Activated T-helper 17 cell treated with anti-CD3 and anti-CD28 coated beads, Interleukin-2, amount 50 U/mL, for 72 hours (primary cell): Measurements from ENCODE around the gene SOCS3. TPM values are rescaled to one million over a fixed set of nuclear protein-coding genes. Genes with fewer than 3 reads are reported as not detected.
A peak's percentile ranks its signal among the peaks of the same experiment; 100 is the strongest.

Experiments
- ATAC-seq: fragments of 150-1000 bp; cut with Tn5 transposase; replicated peaks from 2 replicates; pipeline ENCODE4 v1.10.0; 2021; ENCODE audit warnings: mild to moderate bottlenecking, moderate library complexity
- H3K27ac Mint-ChIP-seq: one replicate; pipeline ENCODE4 v1.8.0; 2022; ENCODE audit warnings: mixed read lengths
- H3K27me3 Mint-ChIP-seq: one replicate; pipeline ENCODE4 v1.8.0; 2022; ENCODE audit warnings: mixed read lengths
- H3K36me3 Mint-ChIP-seq: one replicate; pipeline ENCODE4 v1.8.0; 2022; ENCODE audit warnings: low read depth, mild to moderate bottlenecking, mixed read lengths
- H3K4me1 Mint-ChIP-seq: one replicate; pipeline ENCODE4 v1.8.0; 2022; ENCODE audit warnings: mixed read lengths
- H3K4me3 Mint-ChIP-seq: one replicate; pipeline ENCODE4 v1.8.0; 2022; ENCODE audit warnings: mild to moderate bottlenecking, mixed read lengths
- H3K9me3 Mint-ChIP-seq: one replicate; pipeline ENCODE4 v1.8.0; 2022; ENCODE audit warnings: mixed read lengths
- total RNA-seq, 2 donors: library from RNA; stranded (reverse); gene quantifications; one replicate each; pipeline ENCODE4 v1.2.3, GENCODE V29; 2022

Gene SOCS3
- total RNA-seq, 2 donors from 2014 or later = 129 to 175 TPM

GRCh38 chr17:78366109-78366848, 6.4 kb upstream of the SOCS3 start:
- H3K4me1 Mint-ChIP-seq = peaks cover 11% of the 10 kb centered on the region
- ATAC-seq = no peak
- no peaks in the 10 kb centered on the region for H3K9me3 Mint-ChIP-seq
- peaks cover 2% of the 10 kb centered on the region for H3K27me3 Mint-ChIP-seq
- H3K36me3 Mint-ChIP-seq = no peaks in the 10 kb centered on the region
- H3K4me3 Mint-ChIP-seq = no peak overlapping the region
- H3K27ac Mint-ChIP-seq = no peak overlapping the region

- Mint-ChIP-seq H3K27me3 (peaks cover 2% of the 10 kb centered on the region), H3K9me3 (no peaks in the 10 kb centered on the region), H3K27ac (no peak overlapping the region), H3K4me3 (peak overlapping the region; percentile 53), H3K4me1 (peaks cover 11% of the 10 kb centered on the region), H3K36me3 (no peaks in the 10 kb centered on the region)
- ATAC-seq = no peak
These were observed 5.8 kb upstream of the SOCS3 start for GRCh38 chr17:78365561-78366108.

GRCh38 chr17:78364436-78365281, 4.8 kb upstream of the SOCS3 start:
- Mint-ChIP-seq H3K27ac (peak overlapping the region; percentile 68), H3K4me3 (peak overlapping the region; percentile 53), H3K27me3 (peaks cover 2% of the 10 kb centered on the region), H3K36me3 (peaks cover 2% of the 10 kb centered on the region), H3K4me1 (peaks cover 11% of the 10 kb centered on the region), H3K9me3 (no peaks in the 10 kb centered on the region)
- peak; percentile 22 for ATAC-seq

- H3K36me3 Mint-ChIP-seq = peaks cover 22% of the 10 kb centered on the region
- H3K27me3 Mint-ChIP-seq = peaks cover 2% of the 10 kb centered on the region
- H3K4me1 Mint-ChIP-seq = peaks cover 11% of the 10 kb centered on the region
- H3K9me3 Mint-ChIP-seq = no peaks in the 10 kb centered on the region
- H3K27ac Mint-ChIP-seq = no peak overlapping the region
- H3K4me3 Mint-ChIP-seq = no peak overlapping the region
- no peak for ATAC-seq
These were observed 2.8 kb upstream of the SOCS3 start for GRCh38 chr17:78362671-78363070.

GRCh38 chr17:78362232-78362631, 2.4 kb upstream of the SOCS3 start:
- ATAC-seq = no peak
- Mint-ChIP-seq H3K36me3 (peaks cover 27% of the 10 kb centered on the region), H3K9me3 (no peaks in the 10 kb centered on the region), H3K27ac (no peak overlapping the region), H3K27me3 (peaks cover 2% of the 10 kb centered on the region), H3K4me3 (no peak overlapping the region), H3K4me1 (peaks cover 11% of the 10 kb centered on the region)

GRCh38 chr17:78361225-78361701, 1.4 kb upstream of the SOCS3 start:
- no peak for ATAC-seq
- Mint-ChIP-seq H3K4me1 (peaks cover 11% of the 10 kb centered on the region), H3K9me3 (no peaks in the 10 kb centered on the region), H3K36me3 (peaks cover 36% of the 10 kb centered on the region), H3K4me3 (peak overlapping the region; percentile 76), H3K27me3 (peaks cover 2% of the 10 kb centered on the region), H3K27ac (peak overlapping the region; percentile 88)

GRCh38 chr17:78360371-78361224, 721 bp upstream of the SOCS3 start:
- H3K36me3 Mint-ChIP-seq = peaks cover 43% of the 10 kb centered on the region
- H3K27ac Mint-ChIP-seq = peak overlapping the region; percentile 88
- peaks cover 2% of the 10 kb centered on the region for H3K27me3 Mint-ChIP-seq

GRCh38 chr17:78359321-78359996, 418 bp downstream of the SOCS3 start:
- H3K36me3 Mint-ChIP-seq = peaks cover 50% of the 10 kb centered on the region
- peaks cover 2% of the 10 kb centered on the region for H3K27me3 Mint-ChIP-seq
- no peak for ATAC-seq
- H3K4me1 Mint-ChIP-seq = peaks cover 16% of the 10 kb centered on the region
- H3K27ac Mint-ChIP-seq = no peak overlapping the region
- peak overlapping the region; percentile 82 for H3K4me3 Mint-ChIP-seq
- H3K9me3 Mint-ChIP-seq = no peaks in the 10 kb centered on the region

More at GRCh38 chr17:78360371-78361224, 721 bp upstream of the SOCS3 start:
- peaks cover 16% of the 10 kb centered on the region for H3K4me1 Mint-ChIP-seq
- H3K4me3 Mint-ChIP-seq = peak overlapping the region; percentile 76
- peak; percentile 51 for ATAC-seq
- no peaks in the 10 kb centered on the region for H3K9me3 Mint-ChIP-seq

GRCh38 chr17:78358538-78359320, 1.1 kb downstream of the SOCS3 start:
- H3K27me3 Mint-ChIP-seq = peaks cover 2% of the 10 kb centered on the region
- peak overlapping the region; percentile 82 for H3K4me3 Mint-ChIP-seq
- peak overlapping the region; percentile 94 for H3K27ac Mint-ChIP-seq
- H3K9me3 Mint-ChIP-seq = no peaks in the 10 kb centered on the region
- peaks cover 50% of the 10 kb centered on the region for H3K36me3 Mint-ChIP-seq
- peaks cover 18% of the 10 kb centered on the region for H3K4me1 Mint-ChIP-seq
- no peak for ATAC-seq

GRCh38 chr17:78357672-78358537, 2.0 kb downstream of the SOCS3 start:
- Mint-ChIP-seq H3K9me3 (no peaks in the 10 kb centered on the region), H3K27ac (peak overlapping the region; percentile 94), H3K27me3 (peaks cover 2% of the 10 kb centered on the region), H3K4me1 (peaks cover 19% of the 10 kb centered on the region), H3K36me3 (peaks cover 50% of the 10 kb centered on the region), H3K4me3 (peak overlapping the region; percentile 82)
- ATAC-seq = no peak

GRCh38 chr17:78357177-78357586, 2.7 kb downstream of the SOCS3 start:
- Mint-ChIP-seq H3K27me3 (no peaks in the 10 kb centered on the region), H3K27ac (peak overlapping the region; percentile 94), H3K36me3 (peaks cover 50% of the 10 kb centered on the region), H3K4me3 (peak overlapping the region; percentile 82), H3K4me1 (peaks cover 19% of the 10 kb centered on the region), H3K9me3 (no peaks in the 10 kb centered on the region)
- no peak for ATAC-seq

GRCh38 chr17:78356101-78356713, 3.7 kb downstream of the SOCS3 start:
- peaks cover 50% of the 10 kb centered on the region for H3K36me3 Mint-ChIP-seq
- H3K4me3 Mint-ChIP-seq = peak overlapping the region; percentile 82
- ATAC-seq = peak; percentile 61
- no peaks in the 10 kb centered on the region for H3K9me3 Mint-ChIP-seq
- H3K4me1 Mint-ChIP-seq = peaks cover 19% of the 10 kb centered on the region
- H3K27me3 Mint-ChIP-seq = no peaks in the 10 kb centered on the region
- H3K27ac Mint-ChIP-seq = peak overlapping the region; percentile 94
